CD4-positive, alpha-beta T cell treated with Interleukin-1 beta for 1 hour (primary cell): ENCODE results near the gene CYTIP.
A peak's percentile ranks its signal among the peaks of the same experiment; 100 is the strongest.

ENCODE experiments used
- DNase-seq, 2 donors: peaks; one replicate each; pipeline ENCODE4 v3.0.0-alpha.2; 2020 to 2022

Gene CYTIP

GRCh38 chr2:157443795-157444640 is at the start of gene CYTIP:
TSS of gene CYTIP (minus strand) at chr2:157444089. CDS start at chr2:157444020, 69 bp downstream.
- DNase-seq = peak; percentile 78 to 81

DNA sequence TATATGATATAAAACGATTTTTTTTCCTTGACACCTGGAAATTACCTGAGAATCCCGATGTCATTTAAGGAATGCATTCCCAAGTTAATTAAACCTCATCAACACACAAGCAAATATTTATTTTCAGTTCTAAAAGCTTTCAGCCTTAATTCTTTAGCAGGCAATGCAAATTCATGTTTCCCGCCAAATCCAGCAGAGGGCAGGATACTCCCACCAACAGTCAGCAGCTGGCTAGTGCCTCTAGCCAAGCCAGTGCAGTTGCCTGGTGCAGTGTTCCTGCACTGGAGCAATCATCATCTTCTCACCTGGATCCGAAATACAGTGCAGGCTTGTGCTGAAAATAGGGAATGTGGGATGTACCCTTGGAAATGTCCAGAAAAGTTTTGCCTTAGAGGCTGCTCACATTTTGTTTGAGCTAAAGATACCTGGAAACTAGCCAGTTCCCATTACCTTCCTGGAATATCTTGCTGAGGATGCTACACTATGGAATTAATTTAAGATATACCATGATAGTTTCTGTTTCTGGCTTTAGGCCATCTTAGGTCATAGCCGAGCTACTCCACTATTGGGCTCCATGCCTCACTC is 48.4 kb upstream of the CYTIP start:
- DNase-seq = peak; percentile 75 to 78

DNA sequence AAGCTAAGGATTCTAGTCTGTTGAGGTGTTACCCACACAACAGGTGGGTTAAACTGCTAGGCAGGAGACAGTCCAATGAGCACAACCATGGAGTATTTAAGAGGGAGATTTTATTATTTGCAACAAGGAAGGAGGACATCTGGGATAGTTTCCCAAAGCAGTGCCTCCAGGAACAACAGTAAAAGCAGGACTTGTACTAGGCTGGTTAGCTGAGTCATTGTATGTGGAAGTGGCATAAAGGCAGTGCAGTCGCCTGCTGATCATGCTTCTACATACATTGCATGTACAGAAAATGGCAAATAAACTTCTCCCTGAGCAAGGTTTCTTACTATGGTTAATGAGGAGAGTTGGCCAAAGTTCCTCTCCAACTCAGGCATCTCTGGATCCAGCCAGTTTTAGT is 46.1 kb upstream of the CYTIP start:
- DNase-seq = no peak

DNA sequence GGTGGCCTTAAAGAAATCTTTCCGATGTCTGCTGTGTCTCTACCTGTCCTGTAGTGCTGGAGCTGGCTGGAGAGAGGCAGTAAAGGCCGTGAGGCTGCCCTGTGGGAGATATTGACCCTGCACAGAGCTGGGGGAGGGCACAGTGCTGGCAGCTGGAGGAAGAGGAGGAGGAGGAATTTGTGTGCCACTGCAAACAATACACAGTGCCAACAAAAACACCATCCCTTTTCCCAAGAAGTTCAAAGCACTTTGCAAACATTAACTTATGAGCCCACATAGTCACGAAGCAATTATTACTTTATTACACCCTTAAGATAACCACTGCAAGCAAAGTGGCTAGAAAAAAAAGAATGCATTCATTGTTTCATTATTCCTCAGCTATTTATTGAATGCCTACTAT is 45.0 kb upstream of the CYTIP start:
- no peak for DNase-seq

DNA sequence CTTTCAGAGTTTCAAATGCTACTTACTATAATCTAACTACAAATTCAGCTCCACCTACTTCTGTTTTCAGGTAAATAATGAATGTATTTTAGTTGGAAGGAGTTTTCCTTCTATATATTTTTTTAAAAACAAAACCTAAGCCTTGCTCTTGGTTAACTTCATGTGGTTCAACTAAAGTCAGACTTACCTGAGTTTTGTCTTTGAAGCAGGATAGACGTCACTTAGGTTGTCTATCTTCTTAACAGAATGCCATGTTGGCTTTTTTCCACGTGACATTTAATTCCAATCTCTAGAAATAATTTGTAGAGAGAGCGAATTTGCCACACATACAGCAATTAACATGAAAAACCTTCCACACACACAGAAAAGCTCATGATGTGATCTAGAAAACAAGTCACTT is 43.9 kb upstream of the CYTIP start:
- no peak for DNase-seq

DNA sequence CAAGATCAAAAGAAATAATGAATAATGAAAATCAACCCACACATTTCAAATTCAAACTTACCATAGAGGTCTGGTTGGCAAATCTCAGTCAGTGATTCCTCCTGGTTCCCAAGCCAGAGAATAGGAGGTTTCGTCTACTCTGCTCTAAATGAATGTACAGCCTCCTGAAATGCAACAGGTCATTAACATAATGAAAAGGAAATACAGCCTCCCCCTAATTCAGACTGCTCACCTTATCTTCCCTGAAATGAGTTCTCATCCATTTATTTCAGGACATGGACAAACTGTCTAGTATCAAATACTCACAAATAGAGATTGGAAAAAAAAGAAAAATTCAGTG is 43.4 kb upstream of the CYTIP start:
- DNase-seq = no peak

DNA sequence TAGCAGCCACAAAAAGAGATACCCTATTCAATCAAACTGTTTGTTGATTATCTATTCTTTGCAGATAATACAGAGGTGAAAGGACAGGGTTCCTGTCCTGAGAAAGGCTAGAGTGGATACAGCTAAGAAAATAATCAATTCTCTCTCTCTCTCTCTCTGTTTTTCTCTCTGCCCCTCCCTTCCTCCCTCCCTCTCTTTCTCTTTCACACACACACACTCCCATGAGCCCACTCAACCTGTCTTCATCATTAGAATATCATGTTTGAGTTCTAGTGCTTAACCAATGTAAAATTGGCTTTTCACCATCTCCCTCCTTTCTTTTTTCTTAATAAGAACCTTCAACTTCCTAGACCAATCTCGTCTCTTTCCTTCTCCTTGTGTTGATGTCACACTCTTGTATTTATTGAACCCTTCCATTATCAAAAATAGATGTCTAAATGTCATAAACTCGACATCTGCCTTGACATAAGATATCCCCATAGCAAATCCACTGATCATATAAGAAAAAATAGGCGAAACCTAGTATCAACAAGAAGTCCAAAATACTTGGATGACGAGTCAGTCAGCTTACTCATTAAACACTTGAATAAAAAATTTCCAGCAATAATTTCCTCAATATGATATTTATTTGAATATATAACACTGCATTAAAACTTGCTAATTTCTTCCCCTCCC is 42.8 kb upstream of the CYTIP start:
- DNase-seq = no peak

DNA sequence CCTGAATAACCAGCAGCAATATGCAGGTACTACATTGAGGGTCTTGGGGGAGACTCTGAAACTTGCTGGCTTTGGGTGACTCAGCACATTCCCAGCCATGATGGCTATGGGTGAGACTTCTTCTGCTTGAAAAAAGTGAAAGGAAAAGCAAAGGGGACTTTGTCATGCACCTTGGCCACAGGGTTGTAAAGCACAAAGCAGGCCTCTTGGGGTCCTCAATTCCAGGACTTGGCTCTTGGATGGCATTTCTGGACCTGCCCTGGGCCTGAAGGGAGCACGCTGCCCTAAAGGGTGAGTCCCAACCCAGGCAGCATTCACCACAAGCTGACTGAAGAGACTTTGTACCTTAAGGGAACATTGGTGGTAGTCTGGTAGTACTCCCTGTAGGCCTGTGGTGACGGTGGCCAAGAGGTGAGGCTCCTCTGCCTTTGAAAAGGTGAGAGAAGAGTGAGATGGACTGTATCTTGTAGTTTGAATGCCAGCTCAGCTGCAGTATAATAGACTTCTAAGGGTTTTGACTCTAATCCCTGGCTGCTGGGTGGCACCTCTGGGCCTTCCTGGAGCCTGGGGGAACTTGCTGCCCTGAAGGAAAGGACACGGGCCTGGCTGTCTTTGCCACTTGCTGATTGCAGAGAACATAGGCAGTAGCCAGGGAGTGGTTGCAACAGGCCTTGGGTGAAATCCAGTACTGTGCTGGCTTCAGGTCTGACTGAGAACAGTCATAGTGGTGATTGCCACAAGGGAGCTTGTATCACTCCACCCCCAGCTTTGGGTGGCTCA is 36.5 kb upstream of the CYTIP start:
- no peak for DNase-seq

DNA sequence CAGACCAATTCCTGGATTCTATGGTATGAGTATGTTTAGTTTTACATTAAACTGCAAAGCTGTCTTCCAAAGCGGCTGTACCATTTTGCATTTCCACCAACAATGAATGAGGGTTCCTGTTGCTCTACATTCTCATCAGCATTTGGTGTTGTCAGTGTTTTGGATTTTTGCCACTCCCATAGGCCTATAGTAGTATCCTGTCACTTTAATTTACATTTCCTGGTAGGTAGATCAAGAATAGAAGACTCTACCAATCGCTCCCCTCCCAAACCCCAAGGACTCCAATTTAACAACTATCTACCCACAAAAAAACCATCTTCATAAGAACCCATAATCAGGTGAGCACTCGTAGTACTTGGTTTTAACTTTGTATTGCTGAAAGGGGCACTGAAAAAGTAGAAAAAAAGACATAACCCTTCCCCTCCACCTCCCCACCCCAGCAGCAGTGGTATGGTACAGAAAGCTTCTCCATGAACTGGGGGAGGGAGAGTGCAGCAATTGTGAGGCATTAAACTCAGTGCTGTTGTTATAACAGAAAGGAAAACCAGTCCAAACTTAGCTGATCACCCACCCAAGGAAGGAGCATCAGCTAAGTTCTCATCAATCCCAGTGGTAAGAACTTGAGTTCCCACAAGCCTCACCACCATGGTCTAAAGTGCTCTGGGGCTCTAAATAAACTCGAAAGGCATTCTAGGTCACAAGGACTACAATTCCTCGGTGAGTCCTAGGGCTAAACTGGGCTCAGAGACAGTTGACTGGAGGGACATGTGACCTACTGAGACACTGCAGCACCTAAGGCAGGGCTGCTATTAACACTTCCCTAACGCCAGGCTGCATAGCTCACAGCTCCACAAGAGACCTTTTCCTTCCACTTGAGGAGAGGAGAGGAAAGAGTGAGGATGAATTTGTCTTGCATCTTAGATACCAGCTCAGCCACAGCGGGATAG is 35.5 kb upstream of the CYTIP start:
- DNase-seq = no peak

DNA sequence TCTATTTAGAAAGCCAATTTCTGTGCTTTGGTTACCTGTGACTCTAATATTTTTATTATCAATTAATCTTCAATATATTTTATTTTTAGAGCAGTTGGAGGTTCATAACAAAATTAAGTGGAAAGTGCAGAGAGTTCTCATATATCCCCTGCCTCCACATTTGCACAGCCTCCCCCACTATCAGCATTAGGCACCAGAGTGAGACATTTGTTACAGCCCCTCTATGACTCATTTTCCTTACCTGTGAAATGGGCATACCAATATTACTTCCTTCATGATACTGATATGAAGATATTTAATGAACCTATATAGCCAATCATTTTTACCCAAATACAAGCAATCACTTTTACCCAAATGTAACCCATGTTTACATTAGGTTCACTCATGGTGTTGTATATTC is 34.0 kb upstream of the CYTIP start:
- no peak for DNase-seq

- DNase-seq = no peak
Measured at GRCh38 chr2:157476953-157477709, 33.2 kb upstream of the CYTIP start.

- no peak for DNase-seq
Measured at GRCh38 chr2:157475722-157476390, 32.0 kb upstream of the CYTIP start.

GRCh38 chr2:157473581-157473980 is 29.7 kb upstream of the CYTIP start:
- DNase-seq = no peak

DNA sequence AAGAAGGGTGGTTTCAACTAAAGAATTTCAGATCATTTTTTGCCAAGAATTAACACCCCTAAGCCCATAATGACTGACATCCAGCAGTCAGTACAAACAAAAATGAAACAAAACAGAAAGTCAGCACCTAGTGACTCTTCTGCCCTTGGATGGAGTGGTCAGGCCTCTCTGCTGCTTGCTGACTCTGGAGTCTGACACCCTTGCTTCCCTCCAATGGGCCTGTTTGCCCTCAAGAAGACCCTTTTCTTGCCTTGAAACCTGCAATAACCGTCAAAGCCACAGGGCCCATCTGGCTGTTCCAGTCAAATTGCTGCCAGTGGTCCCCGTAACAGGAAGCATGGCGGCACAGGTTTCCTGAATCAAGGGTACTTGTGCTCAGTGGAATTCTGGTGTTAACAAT is 27.2 kb upstream of the CYTIP start:
- DNase-seq = no peak

DNA sequence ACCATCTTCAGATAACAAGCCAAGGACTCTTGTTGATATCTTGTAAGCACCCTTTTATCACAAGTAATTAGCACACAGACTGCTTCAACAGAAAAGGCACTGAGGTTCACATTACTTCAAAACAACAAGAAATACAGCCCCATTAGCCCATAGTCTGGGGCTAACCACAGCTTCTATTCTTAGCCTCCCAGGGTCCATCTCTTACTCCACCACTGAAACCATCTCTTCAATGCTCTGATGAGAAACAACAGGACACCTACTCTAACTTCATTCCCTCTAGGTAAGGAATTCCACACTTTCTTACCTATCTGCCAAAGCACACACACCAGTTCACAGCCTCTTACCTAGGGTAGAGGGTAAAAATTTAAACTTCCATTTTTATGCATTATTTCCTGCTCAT is 26.4 kb upstream of the CYTIP start:
- no peak for DNase-seq

DNA sequence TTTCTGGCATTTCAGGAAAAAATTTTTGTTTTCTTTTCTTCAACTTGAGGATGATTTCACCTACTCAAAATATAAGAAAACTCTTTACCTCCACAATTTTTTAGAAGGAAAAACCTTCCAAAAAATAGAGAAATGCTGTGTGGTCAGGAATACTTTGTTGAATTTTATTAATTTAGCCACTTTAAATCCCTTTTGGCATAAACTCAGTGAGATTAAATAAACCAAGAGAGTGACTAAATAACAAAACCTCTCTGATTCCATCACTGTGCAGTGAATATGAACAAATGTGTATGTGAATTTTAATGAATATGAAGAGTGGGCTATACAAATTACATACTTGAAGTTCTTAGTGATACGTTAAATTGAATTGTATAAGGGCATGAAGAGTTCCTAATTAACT is 25.8 kb upstream of the CYTIP start:
- DNase-seq = no peak

DNA sequence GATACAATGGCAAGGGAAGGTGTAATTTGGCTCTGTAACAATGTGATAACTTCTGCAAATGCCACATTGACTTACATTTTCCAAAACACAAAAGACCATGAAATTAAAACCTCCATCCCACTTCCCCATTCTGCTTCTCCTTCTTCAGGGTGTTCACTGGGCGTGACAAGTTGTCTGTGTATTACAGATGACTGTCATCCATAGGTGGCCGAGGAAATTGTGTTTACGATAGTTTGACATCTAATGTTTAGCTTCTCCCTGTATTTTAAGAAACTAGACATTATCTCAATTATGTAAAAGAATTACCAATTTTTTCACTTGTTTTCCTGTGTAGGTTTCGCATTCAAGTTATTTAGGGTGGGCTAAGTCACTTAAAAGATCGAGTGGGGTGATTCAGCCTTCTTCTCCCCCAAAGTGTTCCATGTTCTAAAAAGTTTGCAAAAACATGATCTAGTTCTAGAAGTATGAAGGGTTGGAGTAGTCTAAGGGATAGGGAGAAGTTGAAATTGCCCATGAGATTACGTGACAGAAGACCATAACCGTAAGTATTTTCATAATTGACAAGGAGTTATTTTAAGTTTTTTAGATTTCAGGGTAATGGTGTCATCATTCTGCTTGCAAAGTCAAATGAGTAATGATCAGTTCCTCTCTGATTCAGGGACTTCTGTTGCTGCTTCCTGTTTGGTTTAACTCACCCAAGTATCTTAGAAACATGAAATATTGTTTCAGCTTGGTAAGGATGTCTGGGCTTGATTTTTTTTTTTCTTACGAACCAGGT is 25.2 kb upstream of the CYTIP start:
- DNase-seq = peak; percentile 64 to 74

DNA sequence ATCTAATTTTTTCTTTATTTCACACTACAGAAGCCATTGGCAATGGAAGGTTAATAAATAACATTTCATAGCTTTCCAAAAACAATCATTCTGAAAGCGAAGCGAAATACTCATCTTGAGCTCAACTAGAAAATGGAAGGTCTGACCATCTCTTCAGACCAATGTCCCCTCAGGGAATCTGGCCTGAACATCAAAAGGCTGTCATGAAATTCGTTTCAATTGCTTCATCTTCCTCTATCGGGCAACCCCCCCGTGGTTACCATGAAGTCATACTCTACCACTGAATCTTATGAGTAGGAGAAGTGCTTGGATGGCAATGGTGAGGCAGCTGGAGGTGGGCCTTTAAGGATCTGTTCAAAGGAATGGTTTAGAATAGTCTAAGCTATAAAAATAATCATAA is 22.9 kb upstream of the CYTIP start:
- no peak for DNase-seq

DNA sequence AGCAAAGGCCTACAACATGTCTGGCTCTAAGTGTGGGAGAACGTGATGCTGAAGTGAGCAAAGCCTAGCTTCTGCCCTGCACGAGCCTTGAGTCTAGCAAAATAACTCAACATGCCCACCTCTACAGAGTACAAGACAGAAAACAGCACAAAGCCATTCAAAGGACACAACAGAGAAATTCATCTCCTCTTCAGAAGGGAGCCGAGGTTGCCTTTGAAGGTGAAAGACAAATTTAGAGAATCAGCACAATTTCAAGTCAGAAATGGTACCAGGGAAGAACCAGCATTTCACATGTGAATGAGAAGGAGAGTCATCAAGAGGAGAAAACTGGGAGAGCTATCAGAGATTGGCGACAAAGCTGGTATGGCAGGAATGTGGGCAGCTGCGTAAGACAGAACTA is 21.7 kb upstream of the CYTIP start:
- DNase-seq = no peak

- no peak for DNase-seq
Measured at GRCh38 chr2:157463002-157463401, 19.1 kb upstream of the CYTIP start.
